OCI-LY7 (cell line): ENCODE data around the gene NEIL3.

Source experiments
- EZH2phosphoT487 ChIP-seq: fragments of 200-600 bp; sonication (generic); IDR thresholded peaks from 2 replicates; pipeline ENCODE4 v1.6.1; 2018; ENCODE audit warnings: low read depth, borderline replicate concordance, mild to moderate bottlenecking, mixed run types, antibody characterized with exemption, low read length, moderate library complexity, mixed read lengths
- TF ChIP-seq, protein P1 (sequence below): fragments of 200-600 bp; sonication (generic); conservative IDR thresholded peaks from 2 replicates; pipeline ENCODE4 v1.5.1; 2014; ENCODE audit warnings: mild to moderate bottlenecking, antibody characterized with exemption, low read length, moderate library complexity, mixed read lengths

- TF ChIP-seq, protein P1, sequence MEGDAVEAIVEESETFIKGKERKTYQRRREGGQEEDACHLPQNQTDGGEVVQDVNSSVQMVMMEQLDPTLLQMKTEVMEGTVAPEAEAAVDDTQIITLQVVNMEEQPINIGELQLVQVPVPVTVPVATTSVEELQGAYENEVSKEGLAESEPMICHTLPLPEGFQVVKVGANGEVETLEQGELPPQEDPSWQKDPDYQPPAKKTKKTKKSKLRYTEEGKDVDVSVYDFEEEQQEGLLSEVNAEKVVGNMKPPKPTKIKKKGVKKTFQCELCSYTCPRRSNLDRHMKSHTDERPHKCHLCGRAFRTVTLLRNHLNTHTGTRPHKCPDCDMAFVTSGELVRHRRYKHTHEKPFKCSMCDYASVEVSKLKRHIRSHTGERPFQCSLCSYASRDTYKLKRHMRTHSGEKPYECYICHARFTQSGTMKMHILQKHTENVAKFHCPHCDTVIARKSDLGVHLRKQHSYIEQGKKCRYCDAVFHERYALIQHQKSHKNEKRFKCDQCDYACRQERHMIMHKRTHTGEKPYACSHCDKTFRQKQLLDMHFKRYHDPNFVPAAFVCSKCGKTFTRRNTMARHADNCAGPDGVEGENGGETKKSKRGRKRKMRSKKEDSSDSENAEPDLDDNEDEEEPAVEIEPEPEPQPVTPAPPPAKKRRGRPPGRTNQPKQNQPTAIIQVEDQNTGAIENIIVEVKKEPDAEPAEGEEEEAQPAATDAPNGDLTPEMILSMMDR = no peak
- TF ChIP-seq EZH2phosphoT487 = no peak
Observed at GRCh38 chr4:177405508-177405907, 95.8 kb downstream of the NEIL3 start.
